Measurements from ENCODE around the gene PBX1. TPM values are rescaled to one million over a fixed set of nuclear protein-coding genes. Genes with fewer than 3 reads are reported as not detected.

The PBX1 gene
- total and polyA plus RNA-seq, 2 experiments from 2014 or later, result 40.0 to 104 TPM

- TF ChIP-seq, protein P1, sequence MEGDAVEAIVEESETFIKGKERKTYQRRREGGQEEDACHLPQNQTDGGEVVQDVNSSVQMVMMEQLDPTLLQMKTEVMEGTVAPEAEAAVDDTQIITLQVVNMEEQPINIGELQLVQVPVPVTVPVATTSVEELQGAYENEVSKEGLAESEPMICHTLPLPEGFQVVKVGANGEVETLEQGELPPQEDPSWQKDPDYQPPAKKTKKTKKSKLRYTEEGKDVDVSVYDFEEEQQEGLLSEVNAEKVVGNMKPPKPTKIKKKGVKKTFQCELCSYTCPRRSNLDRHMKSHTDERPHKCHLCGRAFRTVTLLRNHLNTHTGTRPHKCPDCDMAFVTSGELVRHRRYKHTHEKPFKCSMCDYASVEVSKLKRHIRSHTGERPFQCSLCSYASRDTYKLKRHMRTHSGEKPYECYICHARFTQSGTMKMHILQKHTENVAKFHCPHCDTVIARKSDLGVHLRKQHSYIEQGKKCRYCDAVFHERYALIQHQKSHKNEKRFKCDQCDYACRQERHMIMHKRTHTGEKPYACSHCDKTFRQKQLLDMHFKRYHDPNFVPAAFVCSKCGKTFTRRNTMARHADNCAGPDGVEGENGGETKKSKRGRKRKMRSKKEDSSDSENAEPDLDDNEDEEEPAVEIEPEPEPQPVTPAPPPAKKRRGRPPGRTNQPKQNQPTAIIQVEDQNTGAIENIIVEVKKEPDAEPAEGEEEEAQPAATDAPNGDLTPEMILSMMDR (conservative IDR thresholded peaks at IDR 0.05; ENCODE audit: low read depth in 2 of 2), result no peak
- TF ChIP-seq, protein P2, sequence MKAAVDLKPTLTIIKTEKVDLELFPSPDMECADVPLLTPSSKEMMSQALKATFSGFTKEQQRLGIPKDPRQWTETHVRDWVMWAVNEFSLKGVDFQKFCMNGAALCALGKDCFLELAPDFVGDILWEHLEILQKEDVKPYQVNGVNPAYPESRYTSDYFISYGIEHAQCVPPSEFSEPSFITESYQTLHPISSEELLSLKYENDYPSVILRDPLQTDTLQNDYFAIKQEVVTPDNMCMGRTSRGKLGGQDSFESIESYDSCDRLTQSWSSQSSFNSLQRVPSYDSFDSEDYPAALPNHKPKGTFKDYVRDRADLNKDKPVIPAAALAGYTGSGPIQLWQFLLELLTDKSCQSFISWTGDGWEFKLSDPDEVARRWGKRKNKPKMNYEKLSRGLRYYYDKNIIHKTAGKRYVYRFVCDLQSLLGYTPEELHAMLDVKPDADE (IDR thresholded peaks at IDR 0.05), result no peak
- TF ChIP-seq POLR2AphosphoS5 (IDR thresholded peaks at IDR 0.05; ENCODE audit: low read depth), result no peak
- TF ChIP-seq JUNB (IDR thresholded peaks at IDR 0.05; ENCODE audit: unreplicated experiment), result no peak
- TF ChIP-seq EZH2 (IDR thresholded peaks at IDR 0.05; ENCODE audit: low read depth, unreplicated experiment), result no peak
- no peak for TF ChIP-seq ZNF331 (CRISPR knock-in tag; IDR thresholded peaks at IDR 0.05; ENCODE audit: low read depth)
- TF ChIP-seq EZH2phosphoT487 (IDR thresholded peaks at IDR 0.05; ENCODE audit: unreplicated experiment), result no peak
- TF ChIP-seq NANOG (IDR thresholded peaks at IDR 0.05; ENCODE audit: borderline replicate concordance), result no peak
- TF ChIP-seq ZNF114 (CRISPR knock-in tag; IDR thresholded peaks at IDR 0.05), result no peak
- no peak for TF ChIP-seq REST (IDR thresholded peaks at IDR 0.05; ENCODE audit: unreplicated experiment)
- no peak for TF ChIP-seq STAT1 (IDR thresholded peaks at IDR 0.05; ENCODE audit: unreplicated experiment)
These were observed 48.4 kb downstream of the PBX1 start (continued) for GRCh38 chr1:164607351-164607750.

GRCh38 chr1:164608651-164609057 lies 49.7 kb downstream of the PBX1 start:
- peaks cover 20% of the 10 kb centered on the region for H3K36me3 Mint-ChIP-seq (ENCODE audit: low read depth)
- no peaks in the 10 kb centered on the region for H3K9me3 Mint-ChIP-seq
- Histone ChIP-seq H2AFZ (no peak overlapping the region), H3K27ac (ENCODE audit: low read depth) (peak overlapping the region; percentile 60), H4K20me1 (replicated peaks; ENCODE audit: insufficient read depth) (peaks cover 25% of the 10 kb centered on the region), H3K9me2 (ENCODE audit: insufficient read depth) (no peaks in the 10 kb centered on the region), H3K27me3 (ENCODE audit: insufficient read depth) (no peaks in the 10 kb centered on the region), H3K36me3 (ENCODE audit: insufficient read depth) (no peaks in the 10 kb centered on the region), H3F3A (replicated peaks; ENCODE audit: low read depth) (no peaks in the 10 kb centered on the region; the same call in 1 of the 2 replicates), H3K4me3 (no peak overlapping the region), H3K4me2 (peak overlapping the region; percentile 13; the same call in 1 of the 2 replicates), H3K4me1 (ENCODE audit: insufficient read depth) (peaks cover 90% of the 10 kb centered on the region), H3K79me2 (replicated peaks; ENCODE audit: insufficient read depth) (peaks cover 100% of the 10 kb centered on the region)
- H3K4me1 Mint-ChIP-seq, result peaks cover 91% of the 10 kb centered on the region
- ATAC-seq (no peak), DNase-seq (ENCODE audit: low spot score) (peak; percentile 38)
- H3K27ac Mint-ChIP-seq, result no peak overlapping the region
- H3K27me3 Mint-ChIP-seq (ENCODE audit: insufficient read depth, low read depth, poor library complexity), result peaks cover 14% of the 10 kb centered on the region
- H3K4me3 Mint-ChIP-seq, result no peak overlapping the region; the same call in 2 of the 3 replicates
- TF ChIP-seq STAT1 (IDR thresholded peaks at IDR 0.05; ENCODE audit: unreplicated experiment), result no peak
- TF ChIP-seq NANOG (IDR thresholded peaks at IDR 0.05; ENCODE audit: borderline replicate concordance), result no peak
- no peak for TF ChIP-seq REST (IDR thresholded peaks at IDR 0.05; ENCODE audit: unreplicated experiment)

Measured in GM23338 (cell line).